Right lobe of liver (tissue), 6 donors: ENCODE measurements around the gene NEK8. TPM values are rescaled to one million over a fixed set of nuclear protein-coding genes. Genes with fewer than 3 reads are reported as not detected.
A peak's percentile ranks its signal among the peaks of the same experiment; 100 is the strongest.

ENCODE experiments used
- ATAC-seq, 4 donors: fragments of 200-7000 bp; cut with Tn5 transposase; one replicate each; pipeline ENCODE4 v1.9.1; 2020; ENCODE audit warnings: mild to moderate bottlenecking in 4 of 4, moderate library complexity in 4 of 4
- DNase-seq, 3 donors: peaks; one replicate each; pipeline ENCODE4 v3.0.0-alpha.2; 2020
- H3K27ac ChIP-seq, 3 donors: fragments of 200-600 bp; one replicate each; pipeline ENCODE4 v1.8.0; 2022
- H3K27me3 ChIP-seq, 2 donors: fragments of 200-600 bp; one replicate each; pipeline ENCODE4 v1.8.0; 2022
- H3K36me3 ChIP-seq, 4 donors: fragments of 200-600 bp; sonication (generic) in 1 of 4; one replicate each; pipeline versions ENCODE4 v1.5.1 to v1.8.0; 2017 to 2022; ENCODE audit warnings: control low read depth in 1 of 4
- H3K4me1 ChIP-seq, 4 donors: fragments of 200-600 bp; sonication (generic) in 1 of 4; one replicate each; pipeline versions ENCODE4 v1.5.1 to v1.8.0; 2017 to 2022; ENCODE audit warnings: control low read depth in 1 of 4
- H3K4me3 ChIP-seq, 3 donors: fragments of 200-600 bp; one replicate each; pipeline ENCODE4 v1.8.0; 2022
- H3K9me3 ChIP-seq, 4 donors: fragments of 200-600 bp; sonication (generic) in 1 of 4; one replicate each; pipeline versions ENCODE4 v1.5.1 to v1.8.0; 2017 to 2022; ENCODE audit warnings: control low read depth in 1 of 4
- CTCF ChIP-seq, 4 donors: fragments of 200-600 bp in 3 of 4; fragments of 450-650 bp in 1 of 4; IDR thresholded peaks; one replicate each; pipeline versions ENCODE4 v1.5.1 to v1.8.0; 2016 to 2022; ENCODE audit warnings: antibody characterized with exemption in 4 of 4, mild to moderate bottlenecking in 2 of 4
- POLR2A ChIP-seq: fragments of 450-650 bp; IDR thresholded peaks from one replicate; pipeline ENCODE4 v1.6.1; 2017; ENCODE audit warnings: antibody characterized with exemption, mild to moderate bottlenecking
- WGBS: methylation state at CpG from one replicate; pipeline ENCODE4 v1.1.6; 2018; ENCODE audit warnings: low coverage, low lambda C conversion rate; ENCODE audit not compliant: insufficient coverage; ENCODE audit errors: missing lambda C conversion rate; 5-methylcytosine and 5-hydroxymethylcytosine counted together
- intact Hi-C, 2 donors: fragments of 100-400 bp; cut with DNase I; formaldehyde crosslinking; loops; one replicate each; pipeline versions ENCODE4 v1.11.2 to v1.14.1; 2022
- total RNA-seq, 6 experiments: library from RNA; depleted of rRNA in 2 of 6; stranded (reverse); fragments of >200 nt in 2 of 6; fragmentation: NEBNext Ultra II Directional in 3 of 6; extraction: Animal tissue kit (Norgen Biotek cat#: 25700) in 3 of 6; gene quantifications; one replicate each; pipeline versions ENCODE4 v1.1.0 to v1.2.4, GENCODE V29; 2016 to 2023
- donor health status: DM: no; HTN: yes; CAD: no.
- donor health status: DM: no; HTN: no; CAD: no.
- donor health status: DM: no; HTN: no; CAD: no.
- donor health status: DM: no; HTN: yes; CAD: no.
- donor health status: DM: no; HTN: yes; CAD: no.

NEK8 gene
- total RNA-seq, 6 experiments from 2014 or later = 1.6 to 5.4 (median 3.2) TPM

DNA sequence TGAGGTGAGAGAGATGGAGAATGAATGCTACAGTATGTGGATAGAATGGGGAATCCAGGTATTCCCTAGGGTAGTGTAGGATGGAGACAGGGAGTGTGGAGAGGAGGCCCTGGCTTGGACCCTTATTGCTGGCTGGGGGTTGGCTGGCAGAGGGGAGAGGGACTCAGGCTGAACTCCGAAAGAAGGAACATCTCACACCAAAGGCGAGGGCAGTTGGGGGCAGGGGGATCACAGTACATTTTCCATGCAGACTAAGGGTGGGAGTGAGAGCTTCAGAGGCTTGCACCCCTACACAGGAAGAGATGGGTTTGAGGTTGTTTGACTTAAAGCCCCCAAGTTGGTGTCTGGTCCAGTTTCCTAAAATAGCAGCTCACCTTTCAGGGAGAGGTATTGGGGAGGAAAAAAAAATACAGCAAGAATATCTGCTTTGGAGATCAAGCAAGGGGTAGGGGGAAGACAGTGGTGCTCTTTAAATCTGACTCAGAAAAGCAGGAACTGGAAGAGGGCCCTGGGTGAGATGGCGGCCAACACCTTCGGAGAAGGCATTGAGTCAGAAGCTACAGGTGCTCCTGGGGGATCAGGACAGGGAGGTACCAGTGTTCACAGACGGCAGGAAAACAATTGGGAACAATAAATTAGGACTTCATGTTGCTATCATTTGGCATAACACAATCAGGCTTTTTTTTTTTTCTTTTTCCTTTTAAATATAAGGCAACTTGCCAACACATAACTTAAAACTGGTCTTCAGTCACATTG is 27.6 kb downstream of the NEK8 start:
- intact Hi-C loops = loop anchor here (10.0 kb wide), 1 partner anchor 159 kb away; no protein-coding TSS in a partner anchor
- H3K4me1 ChIP-seq = peaks cover 0 to 5% (median 0%) of the 10 kb centered on the region in 4 donors
- H3K9me3 ChIP-seq = no peaks in the 10 kb centered on the region
- DNase-seq (no peak), ATAC-seq (peak in 1 of 4 donors; percentile 16)
- H3K27ac ChIP-seq = no peak overlapping the region
- WGBS = 68% methylated on average over 5 of the region's 5 CpGs
- H3K4me3 ChIP-seq = no peak overlapping the region
- H3K27me3 ChIP-seq = no peaks in the 10 kb centered on the region
- TF ChIP-seq POLR2A = no peak
- TF ChIP-seq CTCF (IDR thresholded peaks at IDR 0.05) = no peak
- peaks cover 0 to 12% (median 3%) of the 10 kb centered on the region in 4 donors for H3K36me3 ChIP-seq

DNA sequence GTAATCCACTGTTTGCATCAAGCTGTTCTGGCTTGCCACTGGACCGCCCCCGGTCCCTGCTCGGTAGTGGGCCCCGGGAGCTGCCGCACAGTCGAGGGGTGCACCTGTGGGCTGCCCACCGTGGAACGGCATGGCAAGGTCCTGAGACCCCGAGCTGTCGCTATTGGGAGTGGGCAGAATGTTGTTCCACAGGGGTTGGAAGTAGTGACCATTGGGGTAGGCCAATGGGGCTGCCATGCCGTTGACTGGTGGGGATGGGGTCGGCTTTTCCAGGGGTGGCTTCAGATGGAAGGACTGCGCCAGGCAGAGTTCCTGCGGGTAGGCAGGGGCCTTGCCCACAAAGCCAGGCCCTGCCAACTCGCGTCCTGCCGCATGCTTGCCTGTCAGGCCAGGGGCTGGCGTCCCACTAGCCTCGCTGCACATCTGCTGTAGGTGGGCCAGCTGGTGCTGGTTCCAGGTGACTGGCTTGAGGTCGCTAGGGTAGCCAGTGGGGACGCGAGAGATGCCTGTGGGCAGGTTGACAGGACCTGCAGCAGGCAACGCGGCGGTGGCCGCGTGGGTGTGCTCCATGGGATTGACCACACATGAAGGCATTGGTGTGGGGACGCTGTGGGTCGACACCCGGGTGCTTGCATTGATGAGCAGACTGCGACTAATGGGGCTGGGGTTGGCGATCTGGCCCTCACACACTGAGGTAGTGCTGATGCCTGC is 30.0 kb downstream of the NEK8 start:
- 87% methylated on average over 3 of the region's 32 CpGs for WGBS
- DNase-seq = no peak
- no peak for ATAC-seq
- intact Hi-C loops = loop anchor here (10.0 kb wide), 1 partner anchor 156 kb away; no protein-coding TSS in a partner anchor
- Histone ChIP-seq H3K4me3 (no peak overlapping the region), H3K9me3 (no peaks in the 10 kb centered on the region), H3K27ac (no peak overlapping the region), H3K4me1 (peaks cover 0 to 11% (median 0%) of the 10 kb centered on the region in 4 donors), H3K27me3 (no peaks in the 10 kb centered on the region), H3K36me3 (peaks cover 0 to 7% (median 0%) of the 10 kb centered on the region in 4 donors)
- TF ChIP-seq POLR2A = no peak
- TF ChIP-seq CTCF (IDR thresholded peaks at IDR 0.05) = no peak

DNA sequence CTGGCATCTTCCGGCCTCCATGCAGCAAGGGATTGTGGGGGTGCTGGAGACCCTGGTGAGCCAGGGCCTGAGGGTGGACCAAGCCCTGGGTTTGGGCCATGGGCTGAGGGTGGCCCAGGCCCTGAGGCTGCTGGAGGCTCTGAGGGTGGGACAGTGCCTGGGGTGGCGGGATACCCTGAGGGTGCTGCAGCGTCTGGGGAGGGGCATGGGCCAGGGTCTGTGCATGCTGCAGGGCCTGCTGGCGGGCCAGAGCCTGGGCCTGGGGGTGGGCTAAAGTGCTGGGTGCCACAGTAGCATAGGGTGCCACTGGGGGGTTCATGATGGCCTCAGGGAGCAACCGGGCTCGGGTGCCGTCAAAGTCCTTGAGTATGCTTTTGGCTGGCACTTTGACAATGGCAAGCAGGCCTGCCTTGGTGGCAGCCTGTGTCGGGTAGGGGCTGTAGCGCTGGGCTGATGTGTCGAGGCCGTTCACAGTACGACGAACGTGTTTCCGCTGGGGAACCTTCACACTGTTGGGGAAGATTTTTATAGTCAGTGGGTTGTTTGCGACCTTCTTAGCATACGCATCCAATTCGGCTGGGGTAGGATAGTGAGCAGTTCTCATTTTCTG is 30.8 kb downstream of the NEK8 start:
- Histone ChIP-seq H3K27ac (no peak overlapping the region), H3K27me3 (no peaks in the 10 kb centered on the region), H3K9me3 (no peaks in the 10 kb centered on the region), H3K36me3 (peaks cover 0 to 9% (median 0%) of the 10 kb centered on the region in 4 donors), H3K4me1 (peaks cover 0 to 11% (median 0%) of the 10 kb centered on the region in 4 donors), H3K4me3 (no peak overlapping the region)
- no peak for DNase-seq
- peak in 1 of 4 donors; percentile 15 for ATAC-seq
- WGBS = 89% methylated on average over 5 of the region's 18 CpGs
- intact Hi-C loops = loop anchor here (10.0 kb wide), 1 partner anchor 155 kb away; no protein-coding TSS in a partner anchor
- TF ChIP-seq CTCF (IDR thresholded peaks at IDR 0.05) (no peak), POLR2A (no peak)

- TF ChIP-seq CTCF (IDR thresholded peaks at IDR 0.05) (no peak), POLR2A (no peak)
- H3K27ac ChIP-seq = no peak overlapping the region
- peak; percentile 86 to 87 (median 87) for DNase-seq
- intact Hi-C loops = loop anchor here in 1 of 2 donors (10.0 kb wide), 1 partner anchor 94 kb away; the partner anchor contains the start of gene ERAL1
- no peaks in the 10 kb centered on the region for H3K27me3 ChIP-seq
- no peaks in the 10 kb centered on the region for H3K9me3 ChIP-seq
- peaks cover 0 to 13% (median 0%) of the 10 kb centered on the region in 4 donors for H3K36me3 ChIP-seq
- 28% methylated on average over 7 of the region's 9 CpGs for WGBS
- H3K4me1 ChIP-seq = peaks cover 0 to 11% (median 0%) of the 10 kb centered on the region in 4 donors
- H3K4me3 ChIP-seq = no peak overlapping the region
- ATAC-seq = peak; percentile 70 to 91 (median 78)
Measured at GRCh38 chr17:28760601-28761562, 32.3 kb downstream of the NEK8 start.
